ENCODE results near the gene TRIM33. TPM values are rescaled to one million over a fixed set of nuclear protein-coding genes. Genes with fewer than 3 reads are reported as not detected.
A peak's percentile ranks its signal among the peaks of the same experiment; 100 is the strongest.

Gene TRIM33
- total and polyA plus RNA-seq, 2 experiments from 2014 or later, result 50.3 to 51.1 TPM

DNA sequence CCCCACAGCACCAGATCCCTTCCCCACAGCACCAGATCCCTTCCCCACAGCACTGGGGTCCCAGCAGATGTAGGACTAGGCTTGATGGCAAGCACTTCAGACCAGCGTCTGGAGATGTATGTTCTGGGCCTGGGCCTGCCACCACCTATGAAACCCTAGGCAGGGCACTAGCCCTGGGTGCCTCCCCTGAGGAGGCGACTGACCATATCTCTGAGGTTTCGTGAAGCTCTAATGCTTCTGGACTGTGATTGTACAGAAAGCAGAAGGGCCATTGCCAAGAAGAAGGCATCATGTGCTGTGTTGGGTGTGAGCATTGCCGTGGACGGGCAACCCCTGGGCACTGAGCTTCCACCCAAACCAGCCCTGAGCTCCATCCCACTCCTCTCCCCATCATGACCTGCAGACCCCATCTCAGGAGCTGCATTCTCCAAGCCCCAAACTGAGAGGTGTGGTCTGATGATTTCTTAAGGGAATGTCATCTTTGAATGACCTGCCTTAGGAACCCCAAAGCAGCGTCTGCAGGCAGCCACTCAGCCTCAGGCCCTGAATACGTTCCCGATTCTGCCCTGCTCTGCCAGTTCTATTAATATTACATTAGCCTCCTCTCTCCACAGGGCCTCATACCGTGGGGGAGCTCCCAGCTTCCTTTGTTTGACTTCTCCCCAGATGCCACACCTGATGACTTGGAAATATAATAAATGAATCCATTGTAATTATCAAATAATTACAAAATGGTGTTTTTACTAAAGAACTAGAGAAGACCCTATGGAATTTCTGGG is 163.4 kb downstream of the TRIM33 start:
- Histone ChIP-seq H3F3A (replicated peaks; ENCODE audit: low read depth) (peaks cover 4% of the 10 kb centered on the region; the same call in 1 of the 2 replicates), H3K27me3 (ENCODE audit: insufficient read depth) (peaks cover 5% of the 10 kb centered on the region; the same call in 1 of the 2 replicates), H3K4me3 (no peak overlapping the region), H3K4me2 (no peak overlapping the region), H4K20me1 (replicated peaks; ENCODE audit: insufficient read depth) (no peaks in the 10 kb centered on the region), H2AFZ (peak overlapping the region; percentile 93), H3K27ac (ENCODE audit: low read depth) (no peak overlapping the region), H3K9me2 (ENCODE audit: insufficient read depth) (no peaks in the 10 kb centered on the region), H3K79me2 (replicated peaks; ENCODE audit: insufficient read depth) (no peaks in the 10 kb centered on the region), H3K36me3 (ENCODE audit: insufficient read depth) (no peaks in the 10 kb centered on the region), H3K4me1 (ENCODE audit: insufficient read depth) (peaks cover 10% of the 10 kb centered on the region)
- peaks cover 12% of the 10 kb centered on the region for H3K4me1 Mint-ChIP-seq
- ATAC-seq (no peak), DNase-seq (ENCODE audit: low spot score) (no peak)
- no peaks in the 10 kb centered on the region; the same call in 2 of the 3 replicates for H3K36me3 Mint-ChIP-seq (ENCODE audit: low read depth)
- H3K27me3 Mint-ChIP-seq (ENCODE audit: insufficient read depth, low read depth, poor library complexity), result peaks cover 10% of the 10 kb centered on the region
- no peak overlapping the region for H3K4me3 Mint-ChIP-seq
- no peaks in the 10 kb centered on the region for H3K9me3 Mint-ChIP-seq
- TF ChIP-seq CREB1 (CRISPR knock-in tag; IDR thresholded peaks at IDR 0.05; ENCODE audit: low read depth) (no peak), POLR2AphosphoS5 (IDR thresholded peaks at IDR 0.05; ENCODE audit: low read depth) (no peak), EZH2phosphoT487 (IDR thresholded peaks at IDR 0.05; ENCODE audit: unreplicated experiment) (no peak), STAT1 (IDR thresholded peaks at IDR 0.05; ENCODE audit: unreplicated experiment) (no peak), ZNF331 (CRISPR knock-in tag; IDR thresholded peaks at IDR 0.05; ENCODE audit: low read depth) (no peak), ZNF114 (CRISPR knock-in tag; IDR thresholded peaks at IDR 0.05) (no peak), NANOG (IDR thresholded peaks at IDR 0.05; ENCODE audit: borderline replicate concordance) (no peak), JUNB (IDR thresholded peaks at IDR 0.05; ENCODE audit: unreplicated experiment) (no peak), EZH2 (IDR thresholded peaks at IDR 0.05; ENCODE audit: low read depth, unreplicated experiment) (no peak)
- TF ChIP-seq, protein P1, sequence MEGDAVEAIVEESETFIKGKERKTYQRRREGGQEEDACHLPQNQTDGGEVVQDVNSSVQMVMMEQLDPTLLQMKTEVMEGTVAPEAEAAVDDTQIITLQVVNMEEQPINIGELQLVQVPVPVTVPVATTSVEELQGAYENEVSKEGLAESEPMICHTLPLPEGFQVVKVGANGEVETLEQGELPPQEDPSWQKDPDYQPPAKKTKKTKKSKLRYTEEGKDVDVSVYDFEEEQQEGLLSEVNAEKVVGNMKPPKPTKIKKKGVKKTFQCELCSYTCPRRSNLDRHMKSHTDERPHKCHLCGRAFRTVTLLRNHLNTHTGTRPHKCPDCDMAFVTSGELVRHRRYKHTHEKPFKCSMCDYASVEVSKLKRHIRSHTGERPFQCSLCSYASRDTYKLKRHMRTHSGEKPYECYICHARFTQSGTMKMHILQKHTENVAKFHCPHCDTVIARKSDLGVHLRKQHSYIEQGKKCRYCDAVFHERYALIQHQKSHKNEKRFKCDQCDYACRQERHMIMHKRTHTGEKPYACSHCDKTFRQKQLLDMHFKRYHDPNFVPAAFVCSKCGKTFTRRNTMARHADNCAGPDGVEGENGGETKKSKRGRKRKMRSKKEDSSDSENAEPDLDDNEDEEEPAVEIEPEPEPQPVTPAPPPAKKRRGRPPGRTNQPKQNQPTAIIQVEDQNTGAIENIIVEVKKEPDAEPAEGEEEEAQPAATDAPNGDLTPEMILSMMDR (conservative IDR thresholded peaks at IDR 0.05; ENCODE audit: low read depth in 2 of 2), result no peak
- TF ChIP-seq, protein P2, sequence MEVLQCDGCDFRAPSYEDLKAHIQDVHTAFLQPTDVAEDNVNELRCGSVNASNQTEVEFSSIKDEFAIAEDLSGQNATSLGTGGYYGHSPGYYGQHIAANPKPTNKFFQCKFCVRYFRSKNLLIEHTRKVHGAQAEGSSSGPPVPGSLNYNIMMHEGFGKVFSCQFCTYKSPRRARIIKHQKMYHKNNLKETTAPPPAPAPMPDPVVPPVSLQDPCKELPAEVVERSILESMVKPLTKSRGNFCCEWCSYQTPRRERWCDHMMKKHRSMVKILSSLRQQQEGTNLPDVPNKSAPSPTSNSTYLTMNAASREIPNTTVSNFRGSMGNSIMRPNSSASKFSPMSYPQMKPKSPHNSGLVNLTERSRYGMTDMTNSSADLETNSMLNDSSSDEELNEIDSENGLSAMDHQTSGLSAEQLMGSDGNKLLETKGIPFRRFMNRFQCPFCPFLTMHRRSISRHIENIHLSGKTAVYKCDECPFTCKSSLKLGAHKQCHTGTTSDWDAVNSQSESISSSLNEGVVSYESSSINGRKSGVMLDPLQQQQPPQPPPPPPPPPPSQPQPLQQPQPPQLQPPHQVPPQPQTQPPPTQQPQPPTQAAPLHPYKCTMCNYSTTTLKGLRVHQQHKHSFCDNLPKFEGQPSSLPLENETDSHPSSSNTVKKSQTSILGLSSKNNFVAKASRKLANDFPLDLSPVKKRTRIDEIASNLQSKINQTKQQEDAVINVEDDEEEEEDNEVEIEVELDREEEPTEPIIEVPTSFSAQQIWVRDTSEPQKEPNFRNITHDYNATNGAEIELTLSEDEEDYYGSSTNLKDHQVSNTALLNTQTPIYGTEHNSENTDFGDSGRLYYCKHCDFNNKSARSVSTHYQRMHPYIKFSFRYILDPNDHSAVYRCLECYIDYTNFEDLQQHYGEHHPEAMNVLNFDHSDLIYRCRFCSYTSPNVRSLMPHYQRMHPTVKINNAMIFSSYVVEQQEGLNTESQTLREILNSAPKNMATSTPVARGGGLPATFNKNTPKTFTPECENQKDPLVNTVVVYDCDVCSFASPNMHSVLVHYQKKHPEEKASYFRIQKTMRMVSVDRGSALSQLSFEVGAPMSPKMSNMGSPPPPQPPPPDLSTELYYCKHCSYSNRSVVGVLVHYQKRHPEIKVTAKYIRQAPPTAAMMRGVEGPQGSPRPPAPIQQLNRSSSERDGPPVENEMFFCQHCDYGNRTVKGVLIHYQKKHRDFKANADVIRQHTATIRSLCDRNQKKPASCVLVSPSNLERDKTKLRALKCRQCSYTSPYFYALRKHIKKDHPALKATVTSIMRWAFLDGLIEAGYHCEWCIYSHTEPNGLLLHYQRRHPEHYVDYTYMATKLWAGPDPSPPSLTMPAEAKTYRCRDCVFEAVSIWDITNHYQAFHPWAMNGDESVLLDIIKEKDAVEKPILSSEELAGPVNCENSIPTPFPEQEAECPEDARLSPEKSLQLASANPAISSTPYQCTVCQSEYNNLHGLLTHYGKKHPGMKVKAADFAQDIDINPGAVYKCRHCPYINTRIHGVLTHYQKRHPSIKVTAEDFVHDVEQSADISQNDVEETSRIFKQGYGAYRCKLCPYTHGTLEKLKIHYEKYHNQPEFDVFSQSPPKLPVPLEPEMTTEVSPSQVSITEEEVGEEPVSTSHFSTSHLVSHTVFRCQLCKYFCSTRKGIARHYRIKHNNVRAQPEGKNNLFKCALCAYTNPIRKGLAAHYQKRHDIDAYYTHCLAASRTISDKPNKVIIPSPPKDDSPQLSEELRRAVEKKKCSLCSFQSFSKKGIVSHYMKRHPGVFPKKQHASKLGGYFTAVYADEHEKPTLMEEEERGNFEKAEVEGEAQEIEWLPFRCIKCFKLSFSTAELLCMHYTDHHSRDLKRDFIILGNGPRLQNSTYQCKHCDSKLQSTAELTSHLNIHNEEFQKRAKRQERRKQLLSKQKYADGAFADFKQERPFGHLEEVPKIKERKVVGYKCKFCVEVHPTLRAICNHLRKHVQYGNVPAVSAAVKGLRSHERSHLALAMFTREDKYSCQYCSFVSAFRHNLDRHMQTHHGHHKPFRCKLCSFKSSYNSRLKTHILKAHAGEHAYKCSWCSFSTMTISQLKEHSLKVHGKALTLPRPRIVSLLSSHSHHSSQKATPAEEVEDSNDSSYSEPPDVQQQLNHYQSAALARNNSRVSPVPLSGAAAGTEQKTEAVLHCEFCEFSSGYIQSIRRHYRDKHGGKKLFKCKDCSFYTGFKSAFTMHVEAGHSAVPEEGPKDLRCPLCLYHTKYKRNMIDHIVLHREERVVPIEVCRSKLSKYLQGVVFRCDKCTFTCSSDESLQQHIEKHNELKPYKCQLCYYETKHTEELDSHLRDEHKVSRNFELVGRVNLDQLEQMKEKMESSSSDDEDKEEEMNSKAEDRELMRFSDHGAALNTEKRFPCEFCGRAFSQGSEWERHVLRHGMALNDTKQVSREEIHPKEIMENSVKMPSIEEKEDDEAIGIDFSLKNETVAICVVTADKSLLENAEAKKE (CRISPR knock-in tag; IDR thresholded peaks at IDR 0.05), result no peak
- TF ChIP-seq, protein P3, sequence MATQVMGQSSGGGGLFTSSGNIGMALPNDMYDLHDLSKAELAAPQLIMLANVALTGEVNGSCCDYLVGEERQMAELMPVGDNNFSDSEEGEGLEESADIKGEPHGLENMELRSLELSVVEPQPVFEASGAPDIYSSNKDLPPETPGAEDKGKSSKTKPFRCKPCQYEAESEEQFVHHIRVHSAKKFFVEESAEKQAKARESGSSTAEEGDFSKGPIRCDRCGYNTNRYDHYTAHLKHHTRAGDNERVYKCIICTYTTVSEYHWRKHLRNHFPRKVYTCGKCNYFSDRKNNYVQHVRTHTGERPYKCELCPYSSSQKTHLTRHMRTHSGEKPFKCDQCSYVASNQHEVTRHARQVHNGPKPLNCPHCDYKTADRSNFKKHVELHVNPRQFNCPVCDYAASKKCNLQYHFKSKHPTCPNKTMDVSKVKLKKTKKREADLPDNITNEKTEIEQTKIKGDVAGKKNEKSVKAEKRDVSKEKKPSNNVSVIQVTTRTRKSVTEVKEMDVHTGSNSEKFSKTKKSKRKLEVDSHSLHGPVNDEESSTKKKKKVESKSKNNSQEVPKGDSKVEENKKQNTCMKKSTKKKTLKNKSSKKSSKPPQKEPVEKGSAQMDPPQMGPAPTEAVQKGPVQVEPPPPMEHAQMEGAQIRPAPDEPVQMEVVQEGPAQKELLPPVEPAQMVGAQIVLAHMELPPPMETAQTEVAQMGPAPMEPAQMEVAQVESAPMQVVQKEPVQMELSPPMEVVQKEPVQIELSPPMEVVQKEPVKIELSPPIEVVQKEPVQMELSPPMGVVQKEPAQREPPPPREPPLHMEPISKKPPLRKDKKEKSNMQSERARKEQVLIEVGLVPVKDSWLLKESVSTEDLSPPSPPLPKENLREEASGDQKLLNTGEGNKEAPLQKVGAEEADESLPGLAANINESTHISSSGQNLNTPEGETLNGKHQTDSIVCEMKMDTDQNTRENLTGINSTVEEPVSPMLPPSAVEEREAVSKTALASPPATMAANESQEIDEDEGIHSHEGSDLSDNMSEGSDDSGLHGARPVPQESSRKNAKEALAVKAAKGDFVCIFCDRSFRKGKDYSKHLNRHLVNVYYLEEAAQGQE (IDR thresholded peaks at IDR 0.05; ENCODE audit: unreplicated experiment), result no peak
- TF ChIP-seq, protein P4, sequence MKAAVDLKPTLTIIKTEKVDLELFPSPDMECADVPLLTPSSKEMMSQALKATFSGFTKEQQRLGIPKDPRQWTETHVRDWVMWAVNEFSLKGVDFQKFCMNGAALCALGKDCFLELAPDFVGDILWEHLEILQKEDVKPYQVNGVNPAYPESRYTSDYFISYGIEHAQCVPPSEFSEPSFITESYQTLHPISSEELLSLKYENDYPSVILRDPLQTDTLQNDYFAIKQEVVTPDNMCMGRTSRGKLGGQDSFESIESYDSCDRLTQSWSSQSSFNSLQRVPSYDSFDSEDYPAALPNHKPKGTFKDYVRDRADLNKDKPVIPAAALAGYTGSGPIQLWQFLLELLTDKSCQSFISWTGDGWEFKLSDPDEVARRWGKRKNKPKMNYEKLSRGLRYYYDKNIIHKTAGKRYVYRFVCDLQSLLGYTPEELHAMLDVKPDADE (IDR thresholded peaks at IDR 0.05), result no peak
- H3K27ac Mint-ChIP-seq, result no peak overlapping the region

All from GM23338 (cell line).